Heart right ventricle (tissue), 16 donors: Measurements from ENCODE around the gene TNNT3. TPM values are rescaled to one million over a fixed set of nuclear protein-coding genes. Genes with fewer than 3 reads are reported as not detected.

ENCODE experiments used
- ATAC-seq, 8 donors: fragments of 200-7000 bp; cut with Tn5 transposase; one replicate each; pipeline ENCODE4 v1.9.1; 2020; ENCODE audit warnings: mild to moderate bottlenecking in 8 of 8, moderate library complexity in 8 of 8, moderate number of reproducible peaks in 1 of 8
- DNase-seq, 2 donors: peaks; one replicate each; pipeline ENCODE4 v3.0.0-alpha.2; 2020
- H3K27ac ChIP-seq, 10 donors: fragments of 200-600 bp; sonication (generic) in 2 of 10; one replicate each; pipeline versions ENCODE4 v1.5.0 to v1.8.0; 2020 to 2022; ENCODE audit warnings: mild to moderate bottlenecking in 3 of 10
- H3K27me3 ChIP-seq, 7 donors: fragments of 200-600 bp; one replicate each; pipeline ENCODE4 v1.8.0; 2021 to 2022; ENCODE audit warnings: mild to moderate bottlenecking in 2 of 7
- H3K36me3 ChIP-seq, 9 donors: fragments of 200-600 bp; sonication (generic) in 1 of 9; one replicate each; pipeline versions ENCODE4 v1.5.0 to v1.8.0; 2020 to 2022; ENCODE audit warnings: mild to moderate bottlenecking in 2 of 9
- H3K4me1 ChIP-seq, 9 donors: fragments of 200-600 bp; sonication (generic) in 1 of 9; one replicate each; pipeline versions ENCODE4 v1.5.0 to v1.8.0; 2020 to 2022; ENCODE audit warnings: mild to moderate bottlenecking in 4 of 9
- H3K4me3 ChIP-seq, 10 donors: fragments of 200-600 bp; sonication (generic) in 2 of 10; one replicate each; pipeline versions ENCODE4 v1.5.0 to v1.8.0; 2020 to 2022; ENCODE audit warnings: mild to moderate bottlenecking in 7 of 10, moderate library complexity in 2 of 10
- H3K9me3 ChIP-seq, 11 donors: fragments of 200-600 bp in 10 of 11; sonication (generic) in 2 of 11; one replicate each; pipeline versions ENCODE4 v1.5.0 to v1.8.0; 2013 to 2022; ENCODE audit warnings: mild to moderate bottlenecking in 2 of 11, control low read depth in 1 of 11, moderate library complexity in 1 of 11
- CTCF ChIP-seq, 9 donors: fragments of 200-600 bp; sonication (generic) in 2 of 9; IDR thresholded peaks; one replicate each; pipeline versions ENCODE4 v1.5.0 to v1.8.0; 2021 to 2022; ENCODE audit warnings: antibody characterized with exemption in 9 of 9, mild to moderate bottlenecking in 5 of 9, moderate library complexity in 1 of 9
- WGBS, 2 donors: extraction: QIAGEN DNeasy Blood & Tissue Kit; methylation state at CpG; one replicate each; pipeline ENCODE4 v1.1.7; 2013; ENCODE audit warnings: inconsistent platforms in 1 of 2; 5-methylcytosine and 5-hydroxymethylcytosine counted together
- intact Hi-C, 10 donors: fragments of 100-400 bp; cut with DNase I; formaldehyde crosslinking; loops; one replicate each; pipeline versions ENCODE4 v1.11.1 to v1.14.2; 2022
- polyA plus RNA-seq, 2 donors: library from polyadenylated mRNA; stranded (reverse); fragments of 200-250 nt; gene quantifications; one replicate each; pipeline ENCODE4 v1.2.3, GENCODE V29; 2013
- total RNA-seq, 10 donors: library from RNA; stranded (reverse); fragmentation: NEBNext Ultra II Directional in 3 of 10; extraction: Animal tissue kit (Norgen Biotek cat#: 25700) in 3 of 10; gene quantifications; one replicate each; pipeline versions ENCODE4 v1.2.1 to v1.2.4, GENCODE V29; 2021 to 2023
- donor health status: Arrhythmogenic right ventricular cardiomyopathy.
- donor health status: ischemic (EF 13 %, LVEDD 7.1; RV severe dilation, severe dysfunction).
- donor health status: healthy with polysubstance abuse.
- donor health status: DM: no; HTN: yes; CAD: no.
- donor health status: DM: no; HTN: no; CAD: no.
- donor health status: ischemic (EF 25% LVEDD 6.9; RV normal size, moderate dysfunction).
- donor health status: ischemic (EF 25% LVEDD 5.7; RV mildly dilated, moderate dysfunction).
- donor health status: healthy.
- donor health status: DM: yes; HTN: yes; CAD: no.
- donor health status: Ischemic cardiomyopathy.
- donor health status: ischemic (EF 35%, LVEDD 5.7; RV mildly dilated, moderate dysfunction).
- donor health status: nonischemic (EF 11% LVEDD 7.7; RV severe dilation, severe dysfunction).
- donor health status: DM: yes; HTN: yes; CAD: no.
- donor health status: PGD.
- donor health status: ischemic (EF 29% LVEDD 5.4; RV normal size, mild dysfunction).
- donor health status: nonischemic (EF 23%, LVEDD 6.1; RV moderate dilation, normal function).

TNNT3 gene
- total and polyA plus RNA-seq, 12 donors, result 12.5 to 49.9 (median 44.4) TPM

- DNase-seq, result peak; percentile 19 to 62
- intact Hi-C loops, result no loop called here
- Histone ChIP-seq H3K9me3 (no peaks in the 10 kb centered on the region), H3K27ac (peak overlapping the region in 1 of 10 donors; percentile 36), H3K4me3 (no peak overlapping the region), H3K27me3 (no peaks in the 10 kb centered on the region), H3K4me1 (no peaks in the 10 kb centered on the region), H3K36me3 (no peaks in the 10 kb centered on the region)
- TF ChIP-seq CTCF (IDR thresholded peaks at IDR 0.05), result peak in 6 of 9 donors; percentile 14 to 55 (median 22)
- WGBS, 2 donors, result 32 to 75% methylated on average over 4 to 11 of the region's 23 CpGs
- ATAC-seq, result peak in 7 of 8 donors; percentile 25 to 85 (median 72)
These were observed 34.2 kb downstream of the TNNT3 start for GRCh38 chr11:1953489-1954266.

- no peak for TF ChIP-seq CTCF (IDR thresholded peaks at IDR 0.05)
- ATAC-seq, result no peak
- DNase-seq, result no peak
- intact Hi-C loops, result no loop called here
- Histone ChIP-seq H3K27me3 (no peaks in the 10 kb centered on the region), H3K4me3 (no peak overlapping the region), H3K4me1 (no peaks in the 10 kb centered on the region), H3K27ac (no peak overlapping the region), H3K36me3 (no peaks in the 10 kb centered on the region), H3K9me3 (no peaks in the 10 kb centered on the region)
- WGBS, 2 donors, result no CpG with 5 or more reads among the region's 18 CpGs
These were observed 38.9 kb downstream of the TNNT3 start for GRCh38 chr11:1958367-1958766.

- WGBS, 2 donors, result 95% methylated on average over 3 of the region's 17 CpGs; no CpG with 5 or more reads in 1 of the 2 donors
- H3K4me3 ChIP-seq, result no peak overlapping the region
- H3K27me3 ChIP-seq, result no peaks in the 10 kb centered on the region
- H3K36me3 ChIP-seq, result no peaks in the 10 kb centered on the region
- no peak for ATAC-seq
- intact Hi-C loops, result no loop called here
- H3K4me1 ChIP-seq, result no peaks in the 10 kb centered on the region
- no peak overlapping the region for H3K27ac ChIP-seq
- no peak for TF ChIP-seq CTCF (IDR thresholded peaks at IDR 0.05)
- no peaks in the 10 kb centered on the region for H3K9me3 ChIP-seq
- DNase-seq, result peak in 1 of 2 donors; percentile 2
These were observed 40.3 kb downstream of the TNNT3 start for GRCh38 chr11:1959786-1960185.

GRCh38 chr11:1963864-1964263, 44.4 kb downstream of the TNNT3 start:
- DNase-seq (peak in 1 of 2 donors; percentile 10), ATAC-seq (no peak)
- WGBS, 2 donors, result 96% methylated on average over 3 of the region's 20 CpGs; no CpG with 5 or more reads in 1 of the 2 donors
- H3K9me3 ChIP-seq, result no peaks in the 10 kb centered on the region
- H3K27me3 ChIP-seq, result no peaks in the 10 kb centered on the region
- H3K27ac ChIP-seq, result no peak overlapping the region
- intact Hi-C loops, result no loop called here
- no peak overlapping the region for H3K4me3 ChIP-seq
- H3K36me3 ChIP-seq, result no peaks in the 10 kb centered on the region
- TF ChIP-seq CTCF (IDR thresholded peaks at IDR 0.05), result no peak
- no peaks in the 10 kb centered on the region for H3K4me1 ChIP-seq
